K562 (cell line): ENCODE measurements around the gene GFOD2. TPM values are rescaled to one million over a fixed set of nuclear protein-coding genes. Genes with fewer than 3 reads are reported as not detected.

Experiments
- polyA plus RNA-seq, 8 experiments: library from polyadenylated mRNA; depleted of rRNA in 4 of 8; stranded (reverse) in 5 of 8; unstranded in 3 of 8; fragments of >200 nt; fragmentation: Nextera tagmentation in 2 of 8; fragmentation: Illumina TruSeq in 1 of 8; extraction: Ambion mirVana in 2 of 8; extraction: Trizol in 1 of 8; gene quantifications; 2 replicates each; pipeline versions ENCODE4 v1.2.1 to v1.2.3, GENCODE V29; 2011 to 2014; ENCODE audit warnings: inconsistent platforms in 1 of 8, missing spikeins in 1 of 8
- total RNA-seq, 7 experiments: library from RNA; depleted of rRNA in 6 of 7; stranded (reverse); fragments of >200 nt in 6 of 7; fragmentation: Illumina TruSeq in 2 of 7; extraction: Trizol in 2 of 7; gene quantifications; 2 replicates each; pipeline versions ENCODE4 v1.2.1 to v1.2.3, GENCODE V29; 2011 to 2021; ENCODE audit warnings: low replicate concordance in 1 of 7
- TF ChIP-seq, protein P1 (sequence below): fragments of 200-800 bp; sonication (Bioruptor generic); IDR thresholded peaks from 2 replicates; pipeline ENCODE4 v1.6.1; 2016; ENCODE audit warnings: missing genetic modification characterization, missing compliant biosample characterization
- TF ChIP-seq, protein P2 (sequence below): fragments of 250-450 bp; sonication (Bioruptor Pico); IDR thresholded peaks from 2 replicates; pipeline ENCODE4 v1.5.0; 2021; ENCODE audit warnings: mild to moderate bottlenecking, moderate library complexity

The GFOD2 gene
- total and polyA plus RNA-seq, 9 of the 15 experiments (the other 6 are each of a cell fraction or from before 2014, with no cell fraction given) = 1.9 to 15.8 (median 11.1) TPM

DNA sequence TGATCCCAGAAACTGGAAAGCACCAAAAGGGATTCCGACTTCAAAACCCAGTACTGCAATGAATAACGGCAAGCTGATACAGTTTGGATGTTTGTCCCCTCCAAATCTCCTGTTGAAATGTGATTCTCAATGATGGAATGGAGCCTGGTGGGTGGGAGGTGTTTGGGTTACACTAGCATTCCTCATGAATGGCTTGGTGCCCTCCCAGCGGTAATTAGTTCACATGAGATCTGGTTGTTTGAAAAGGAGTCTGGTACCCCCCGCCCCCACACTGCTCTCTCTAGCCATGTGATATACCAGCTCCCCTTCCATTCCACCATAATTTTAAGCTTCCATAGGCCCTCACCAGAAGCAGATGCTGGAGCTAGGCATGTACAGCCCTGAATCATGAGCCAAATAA lies 47.2 kb upstream of the GFOD2 start (continued):
- TF ChIP-seq, protein P1, sequence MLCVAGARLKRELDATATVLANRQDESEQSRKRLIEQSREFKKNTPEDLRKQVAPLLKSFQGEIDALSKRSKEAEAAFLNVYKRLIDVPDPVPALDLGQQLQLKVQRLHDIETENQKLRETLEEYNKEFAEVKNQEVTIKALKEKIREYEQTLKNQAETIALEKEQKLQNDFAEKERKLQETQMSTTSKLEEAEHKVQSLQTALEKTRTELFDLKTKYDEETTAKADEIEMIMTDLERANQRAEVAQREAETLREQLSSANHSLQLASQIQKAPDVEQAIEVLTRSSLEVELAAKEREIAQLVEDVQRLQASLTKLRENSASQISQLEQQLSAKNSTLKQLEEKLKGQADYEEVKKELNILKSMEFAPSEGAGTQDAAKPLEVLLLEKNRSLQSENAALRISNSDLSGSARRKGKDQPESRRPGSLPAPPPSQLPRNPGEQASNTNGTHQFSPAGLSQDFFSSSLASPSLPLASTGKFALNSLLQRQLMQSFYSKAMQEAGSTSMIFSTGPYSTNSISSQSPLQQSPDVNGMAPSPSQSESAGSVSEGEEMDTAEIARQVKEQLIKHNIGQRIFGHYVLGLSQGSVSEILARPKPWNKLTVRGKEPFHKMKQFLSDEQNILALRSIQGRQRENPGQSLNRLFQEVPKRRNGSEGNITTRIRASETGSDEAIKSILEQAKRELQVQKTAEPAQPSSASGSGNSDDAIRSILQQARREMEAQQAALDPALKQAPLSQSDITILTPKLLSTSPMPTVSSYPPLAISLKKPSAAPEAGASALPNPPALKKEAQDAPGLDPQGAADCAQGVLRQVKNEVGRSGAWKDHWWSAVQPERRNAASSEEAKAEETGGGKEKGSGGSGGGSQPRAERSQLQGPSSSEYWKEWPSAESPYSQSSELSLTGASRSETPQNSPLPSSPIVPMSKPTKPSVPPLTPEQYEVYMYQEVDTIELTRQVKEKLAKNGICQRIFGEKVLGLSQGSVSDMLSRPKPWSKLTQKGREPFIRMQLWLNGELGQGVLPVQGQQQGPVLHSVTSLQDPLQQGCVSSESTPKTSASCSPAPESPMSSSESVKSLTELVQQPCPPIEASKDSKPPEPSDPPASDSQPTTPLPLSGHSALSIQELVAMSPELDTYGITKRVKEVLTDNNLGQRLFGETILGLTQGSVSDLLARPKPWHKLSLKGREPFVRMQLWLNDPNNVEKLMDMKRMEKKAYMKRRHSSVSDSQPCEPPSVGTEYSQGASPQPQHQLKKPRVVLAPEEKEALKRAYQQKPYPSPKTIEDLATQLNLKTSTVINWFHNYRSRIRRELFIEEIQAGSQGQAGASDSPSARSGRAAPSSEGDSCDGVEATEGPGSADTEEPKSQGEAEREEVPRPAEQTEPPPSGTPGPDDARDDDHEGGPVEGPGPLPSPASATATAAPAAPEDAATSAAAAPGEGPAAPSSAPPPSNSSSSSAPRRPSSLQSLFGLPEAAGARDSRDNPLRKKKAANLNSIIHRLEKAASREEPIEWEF = no peak
- TF ChIP-seq, protein P2, sequence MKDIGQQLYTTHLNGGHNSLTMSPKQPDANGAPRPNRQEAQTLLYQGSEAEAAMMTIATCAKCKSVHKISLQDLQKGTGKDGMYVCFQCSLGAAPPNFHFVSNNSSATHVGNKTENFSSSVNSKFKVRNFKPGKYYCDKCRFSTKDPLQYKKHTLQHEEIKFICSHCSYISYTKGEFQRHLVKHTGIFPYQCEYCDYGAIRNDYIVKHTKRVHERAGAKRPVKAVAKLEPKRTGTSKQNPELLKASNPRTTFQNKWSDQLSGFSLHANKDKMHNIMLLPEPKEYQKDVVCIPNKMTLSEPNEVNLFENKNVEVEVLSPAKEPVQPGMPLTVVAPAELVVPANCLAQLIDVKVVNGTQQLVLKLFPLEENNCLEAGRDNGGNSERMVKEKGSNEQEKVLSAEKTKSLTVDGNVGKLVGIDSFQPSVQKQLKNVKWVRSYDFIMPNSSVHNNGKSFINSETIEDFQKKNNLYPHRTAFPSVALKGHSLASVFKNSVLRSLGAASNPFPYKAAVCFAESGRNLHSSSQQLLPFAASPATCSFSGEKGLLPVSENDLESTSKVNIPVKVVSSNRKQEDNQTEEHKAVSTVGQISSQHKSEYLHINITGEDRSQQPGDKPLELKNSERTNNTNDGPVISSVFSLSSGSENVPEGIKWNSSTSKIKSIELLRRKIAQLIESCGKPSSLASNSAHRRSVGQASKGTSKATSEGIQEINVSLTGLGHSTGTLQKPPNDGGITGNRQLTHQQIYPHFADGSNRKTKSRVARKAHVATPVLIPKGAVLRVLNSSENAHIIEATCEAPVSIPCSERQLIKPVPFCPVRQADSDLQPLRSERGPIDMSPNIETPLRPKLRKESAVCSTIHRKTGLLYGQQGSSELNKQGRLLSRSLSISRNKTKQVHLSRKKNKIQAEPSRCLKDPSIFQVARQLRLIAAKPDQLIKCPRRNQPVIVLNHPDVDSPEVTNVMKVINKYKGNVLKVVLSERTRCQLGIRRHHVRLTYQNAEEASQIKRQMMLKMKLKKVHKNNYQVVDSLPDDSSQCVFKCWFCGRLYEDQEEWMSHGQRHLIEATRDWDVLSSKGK = no peak
